HepG2 (cell line): ENCODE results near the gene GMEB2. TPM values are rescaled to one million over a fixed set of nuclear protein-coding genes. Genes with fewer than 3 reads are reported as not detected.

ENCODE experiments used
- ATAC-seq: fragments of 200-7000 bp; cut with Tn5 transposase; 3 replicates; pipeline ENCODE4 v1.9.1; 2020; ENCODE audit warnings: mild to moderate bottlenecking, moderate library complexity
- BruUV-seq: library from RNA; stranded (reverse); fragments of 400-500 nt; replicated peaks from 2 replicates; lab custom pipeline; 2021; lab: Mats Ljungman, UMichigan
- CTCF ChIA-PET: fragments of 300-600 bp; formaldehyde crosslinking; extraction: SDS; loops from one replicate; lab custom pipeline; 2021; ENCODE audit warnings: low total read pairs, inconsistent platforms, low intra/inter-chr PET ratio; lab: Yijun Ruan, JAX
- POLR2A ChIA-PET: fragments of 350-600 bp; sonication (Branson Sonifier 250); formaldehyde crosslinking; loops from one replicate; lab custom pipeline; 2020; ENCODE audit warnings: antibody characterized with exemption, inconsistent platforms; lab: Yijun Ruan, JAX
- DNase-seq: peaks from one replicate; pipeline ENCODE4 v3.0.0-alpha.2; 2015; ENCODE audit warnings: low spot score
- FAIRE-seq: peaks from 3 replicates; lab custom pipeline; 2011; peaks lifted over from hg19 to GRCh38; lab: Jason Lieb, UNC
- H2AFZ ChIP-seq: one replicate; pipeline ENCODE4 v1.6.1; 2011; ENCODE audit warnings: low read length, inconsistent platforms
- H3K27ac ChIP-seq: fragments of 300-600 bp; 3 replicates; pipeline ENCODE4 v1.8.0; 2011; ENCODE audit warnings: mixed run types, mild to moderate bottlenecking, mixed read lengths, low read length, inconsistent platforms; ENCODE audit not compliant: insufficient read depth; ENCODE audit errors: extremely low read length
- H3K27me3 ChIP-seq, 2 experiments: fragments of 200-600 bp in 1 of 2; 2 replicates in 1 of 2; 3 replicates in 1 of 2; pipeline versions ENCODE4 v1.6.0 to v1.8.0; 2011; ENCODE audit warnings: low read length in 2 of 2, mild to moderate bottlenecking in 2 of 2, moderate library complexity in 2 of 2, inconsistent platforms in 1 of 2; ENCODE audit not compliant: insufficient read depth in 2 of 2, control insufficient read depth in 1 of 2
- H3K36me3 ChIP-seq, 2 experiments: fragments of 200-600 bp in 1 of 2; replicated peaks in 1 of 2; 2 replicates in 1 of 2; 3 replicates in 1 of 2; pipeline versions ENCODE4 v1.5.1 to v1.8.0; 2011; ENCODE audit warnings: low read length in 2 of 2, inconsistent platforms in 1 of 2; ENCODE audit not compliant: insufficient read depth in 2 of 2, control insufficient read depth in 1 of 2
- H3K4me1 ChIP-seq: 2 replicates; pipeline ENCODE4 v1.5.1; 2012; ENCODE audit warnings: low read length, inconsistent platforms; ENCODE audit not compliant: insufficient read depth
- H3K4me2 ChIP-seq: 2 replicates; pipeline ENCODE4 v1.6.0; 2011; ENCODE audit warnings: low read depth, low read length, inconsistent platforms
- H3K4me3 ChIP-seq, 3 experiments: fragments of 200-600 bp in 1 of 3; sonication (generic), shearing (Covaris generic) in 1 of 3; replicated peaks in 1 of 3; 2 replicates each; pipeline ENCODE4 v1.5.1; 2011 to 2016; ENCODE audit warnings: low read length in 3 of 3, inconsistent platforms in 2 of 3, low read depth in 2 of 3, mild to moderate bottlenecking in 2 of 3, control low read depth in 1 of 3, mixed read lengths in 1 of 3; ENCODE audit not compliant: insufficient read depth in 1 of 3
- H3K79me2 ChIP-seq: one replicate; pipeline ENCODE4 v1.6.1; 2011; ENCODE audit warnings: low read length, inconsistent platforms; ENCODE audit not compliant: insufficient read depth
- H3K9ac ChIP-seq: 2 replicates; pipeline ENCODE4 v1.6.0; 2011; ENCODE audit warnings: mild to moderate bottlenecking, low read depth, low read length, inconsistent platforms; ENCODE audit not compliant: insufficient read depth
- H3K9me3 ChIP-seq: 2 replicates; pipeline ENCODE4 v1.5.1; 2012; ENCODE audit warnings: mild to moderate bottlenecking, low read length
- H4K20me1 ChIP-seq: 2 replicates; pipeline ENCODE4 v1.6.0; 2011; ENCODE audit warnings: inconsistent platforms, mild to moderate bottlenecking, low read length, moderate library complexity; ENCODE audit not compliant: insufficient read depth
- HMG20A ChIP-seq: IDR thresholded peaks from 2 replicates; pipeline ENCODE4 v1.6.1; 2016; ENCODE audit warnings: borderline replicate concordance
- MYPOP ChIP-seq: sonication (generic); formaldehyde crosslinking; IDR thresholded peaks from 2 replicates; pipeline ENCODE4 v1.8.1; 2023; ENCODE audit warnings: mild to moderate bottlenecking, moderate library complexity, missing genetic modification reagents
- NFRKB ChIP-seq: fragments of 450-650 bp; IDR thresholded peaks from 2 replicates; pipeline ENCODE4 v1.6.1; 2017
- NKX3-1 ChIP-seq: sonication (generic); formaldehyde crosslinking; IDR thresholded peaks from 2 replicates; pipeline ENCODE4 v1.5.0; 2020; ENCODE audit warnings: missing genetic modification reagents
- PAXIP1 ChIP-seq: sonication (generic); formaldehyde crosslinking; conservative IDR thresholded peaks from 2 replicates; pipeline ENCODE4 v1.4.0; 2020; ENCODE audit warnings: mild to moderate bottlenecking, missing genetic modification reagents, moderate library complexity
- POLR2AphosphoS5 ChIP-seq: IDR thresholded peaks from 2 replicates; pipeline ENCODE4 v1.6.1; 2012; ENCODE audit warnings: low read depth, low read length
- PRDM4 ChIP-seq: sonication (generic); formaldehyde crosslinking; IDR thresholded peaks from 2 replicates; pipeline ENCODE4 v1.9.0; 2021; ENCODE audit warnings: missing genetic modification reagents, borderline replicate concordance
- SIN3A ChIP-seq: IDR thresholded peaks from 2 replicates; pipeline ENCODE4 v1.6.1; 2011; ENCODE audit warnings: low read depth, mild to moderate bottlenecking, control low read depth, low read length, borderline replicate concordance
- SMAD9 ChIP-seq: sonication (generic); formaldehyde crosslinking; IDR thresholded peaks from 2 replicates; pipeline ENCODE4 v1.5.1; 2020; ENCODE audit warnings: mild to moderate bottlenecking, missing genetic modification reagents
- SNAPC2 ChIP-seq: sonication (generic); formaldehyde crosslinking; IDR thresholded peaks from 2 replicates; pipeline ENCODE4 v1.8.1; 2022; ENCODE audit warnings: mild to moderate bottlenecking, missing genetic modification reagents
- THYN1 ChIP-seq: sonication (generic); formaldehyde crosslinking; IDR thresholded peaks from 2 replicates; pipeline ENCODE4 v1.8.1; 2023; ENCODE audit warnings: low read depth, mild to moderate bottlenecking, moderate library complexity, missing genetic modification reagents, borderline replicate concordance
- ZFP1 ChIP-seq: IDR thresholded peaks from 2 replicates; pipeline ENCODE4 v1.6.1; 2016
- ZNF512 ChIP-seq: sonication (generic); formaldehyde crosslinking; IDR thresholded peaks from 2 replicates; pipeline ENCODE4 v1.4.0; 2020; ENCODE audit warnings: mild to moderate bottlenecking, missing genetic modification reagents
- ZNF616 ChIP-seq: sonication (generic); formaldehyde crosslinking; IDR thresholded peaks from 2 replicates; pipeline ENCODE4 v1.5.0; 2020; ENCODE audit warnings: low read depth, mild to moderate bottlenecking, missing genetic modification reagents
- ZNF788 ChIP-seq: sonication (generic); formaldehyde crosslinking; IDR thresholded peaks from 2 replicates; pipeline ENCODE4 v1.5.0; 2020; ENCODE audit warnings: mild to moderate bottlenecking, missing genetic modification reagents, borderline replicate concordance
- ZNF883 ChIP-seq: sonication (generic); formaldehyde crosslinking; IDR thresholded peaks from 2 replicates; pipeline ENCODE4 v1.5.1; 2020; ENCODE audit warnings: mild to moderate bottlenecking, missing genetic modification reagents; ENCODE audit errors: not compliant biosample characterization
- WGBS: methylation state at CpG from one replicate; pipeline ENCODE4 v1.1.6; 2017; ENCODE audit warnings: low lambda C conversion rate; 5-methylcytosine and 5-hydroxymethylcytosine counted together
- in situ Hi-C: cut with HindIII; loops from 2 replicates; pipeline ENCODE4 v1.10.0; 2017; ENCODE audit warnings: low pct_unique_long_range_greater_than_20kb; ENCODE audit not compliant: extremely low pct_ligation_motif_present
- intact Hi-C: fragments of 100-400 bp; cut with micrococcal nuclease; formaldehyde crosslinking; loops from one replicate; pipeline ENCODE4 v1.10.0; 2022; ENCODE audit not compliant: unreplicated experiment
- polyA plus RNA-seq, 8 experiments: library from polyadenylated mRNA; depleted of rRNA in 3 of 8; stranded (reverse) in 7 of 8; unstranded in 1 of 8; fragments of >200 nt; fragmentation: Illumina TruSeq in 4 of 8; extraction: Trizol in 4 of 8; gene quantifications; 2 replicates each; pipeline versions ENCODE4 v1.2.1 to v1.2.3, GENCODE V29; 2011 to 2016; ENCODE audit warnings: low read depth in 4 of 8, missing spikeins in 1 of 8, mixed read lengths in 1 of 8; ENCODE audit not compliant: insufficient read depth in 1 of 8
- total RNA-seq, 5 experiments: library from RNA; depleted of rRNA; stranded (reverse); fragments of >200 nt; fragmentation: Illumina TruSeq; extraction: Trizol; gene quantifications; 2 replicates each; pipeline ENCODE4 v1.2.3, GENCODE V29; 2016; ENCODE audit warnings: low read depth in 1 of 5

GMEB2 gene
- total and polyA plus RNA-seq, 2 of the 13 experiments (the other 11 are each of a cell fraction or from before 2014, with no cell fraction given) = 10.6 to 12.4 TPM

GRCh38 chr20:63653974-63654668 is 27.2 kb upstream of the GMEB2 start:
- WGBS = 59% methylated on average over 12 of the region's 15 CpGs
- H3K4me2 ChIP-seq = peak overlapping the region; percentile 72
- FAIRE-seq (no peak), DNase-seq (no peak), ATAC-seq (no peak)
- no peaks in the 10 kb centered on the region; a peak in 1 of 5 replicates for H3K27me3 ChIP-seq
- intact Hi-C loops = loop anchor here (10.0 kb wide), 1 partner anchor 119 kb away; the partner anchor contains the start of gene PTK6
- H3K36me3 ChIP-seq = no peaks in the 10 kb centered on the region
- no peak overlapping the region for H3K27ac ChIP-seq
- no TSS peak for BruUV-seq
- H3K9me3 ChIP-seq = no peaks in the 10 kb centered on the region
- H2AFZ ChIP-seq = no peak overlapping the region
- ChIA-PET CTCF (no interaction called here), POLR2A (interaction anchor here (1.2 to 4.3 kb wide), 4 partner anchors 12 to 87 kb away, joined by 5 to 58 read pairs (median 12); partner anchors contain the start of gene GMEB2)
- H3K79me2 ChIP-seq = peaks cover 13% of the 10 kb centered on the region
- no peak overlapping the region for H3K9ac ChIP-seq
- H3K4me3 ChIP-seq = peak overlapping the region in 1 of 3 experiments; percentile 73; a peak in 2 of 6 replicates
- peaks cover 3% of the 10 kb centered on the region; the same call in 1 of the 2 replicates for H4K20me1 ChIP-seq
- in situ Hi-C loops = no loop called here
- H3K4me1 ChIP-seq = peaks cover 38% of the 10 kb centered on the region
- TF ChIP-seq ZNF788 (CRISPR knock-in tag) (no peak), ZNF883 (no peak), ZNF616 (CRISPR knock-in tag) (0 out of 2 replicates have a peak, but pooled peaks have one; percentile 17), PRDM4 (CRISPR knock-in tag) (no peak), HMG20A (CRISPR knock-in tag) (no peak), ZNF512 (CRISPR knock-in tag) (no peak), PAXIP1 (CRISPR knock-in tag) (no peak), THYN1 (no peak), ZFP1 (CRISPR knock-in tag) (no peak), SIN3A (no peak), NKX3-1 (CRISPR knock-in tag) (no peak), SMAD9 (CRISPR knock-in tag) (no peak), NFRKB (no peak), SNAPC2 (CRISPR knock-in tag) (no peak), POLR2AphosphoS5 (no peak), MYPOP (CRISPR knock-in tag) (no peak)
